Activated CD4-positive, alpha-beta T cell treated with anti-CD3 and anti-CD28 coated beads, Interleukin-2, amount 50 U/mL, for 4 hours (primary cell): ENCODE results near the gene LHFPL5.
A peak's percentile ranks its signal among the peaks of the same experiment; 100 is the strongest.

Source experiments
- DNase-seq, 2 experiments: peaks; one replicate each; pipeline ENCODE4 v3.0.0-alpha.2; 2020

Gene LHFPL5

GRCh38 chr6:35804996-35805736 lies at the start of gene LHFPL5:
TSS of gene LHFPL5 (plus strand) at chr6:35805352. CDS start at chr6:35805671, 319 bp downstream.
- DNase-seq = peak in 1 of 2 experiments; percentile 12

- DNase-seq = no peak
Measured at GRCh38 chr6:35757456-35758123, 47.6 kb upstream of the LHFPL5 start.

- no peak for DNase-seq
Measured at GRCh38 chr6:35759426-35759825, 45.7 kb upstream of the LHFPL5 start.

- no peak for DNase-seq
Measured at GRCh38 chr6:35765739-35766138, 39.4 kb upstream of the LHFPL5 start.

GRCh38 chr6:35769211-35769610 lies 35.9 kb upstream of the LHFPL5 start:
- DNase-seq = no peak

- DNase-seq = no peak
Measured at GRCh38 chr6:35771343-35771627, 33.9 kb upstream of the LHFPL5 start.

GRCh38 chr6:35774116-35774794 lies 30.9 kb upstream of the LHFPL5 start:
- DNase-seq = no peak

GRCh38 chr6:35775031-35775430 lies 30.1 kb upstream of the LHFPL5 start:
- no peak for DNase-seq

GRCh38 chr6:35776364-35777215 lies 28.6 kb upstream of the LHFPL5 start, which contains the start of gene CLPSL2:
TSS of gene CLPSL2 (plus strand) at chr6:35776598. CDS start at chr6:35776619, 21 bp downstream.
- DNase-seq = no peak

GRCh38 chr6:35777356-35778102 lies 27.6 kb upstream of the LHFPL5 start:
- no peak for DNase-seq

- no peak for DNase-seq
Measured at GRCh38 chr6:35778437-35778836, 26.7 kb upstream of the LHFPL5 start.

GRCh38 chr6:35780719-35781118 lies 24.4 kb upstream of the LHFPL5 start, which contains the start of gene CLPSL1:
TSS of gene CLPSL1 (plus strand) at chr6:35781019. CDS start at chr6:35781111, 92 bp downstream.
- no peak for DNase-seq

- no peak for DNase-seq
Measured at GRCh38 chr6:35781290-35781689, 23.9 kb upstream of the LHFPL5 start.

- no peak for DNase-seq
Measured at GRCh38 chr6:35782424-35782823, 22.7 kb upstream of the LHFPL5 start.

GRCh38 chr6:35784200-35784599 lies 21.0 kb upstream of the LHFPL5 start:
- DNase-seq = no peak

GRCh38 chr6:35786272-35786671 lies 18.9 kb upstream of the LHFPL5 start:
- no peak for DNase-seq

GRCh38 chr6:35786810-35787209 lies 18.3 kb upstream of the LHFPL5 start:
- DNase-seq = no peak

- DNase-seq = no peak
Measured at GRCh38 chr6:35787266-35788218, 17.6 kb upstream of the LHFPL5 start.

- DNase-seq = no peak
Measured at GRCh38 chr6:35788423-35788982, 16.6 kb upstream of the LHFPL5 start.

GRCh38 chr6:35790683-35791082 lies 14.5 kb upstream of the LHFPL5 start:
- no peak for DNase-seq
